Activated CD4-positive, alpha-beta T cell treated with anti-CD3 and anti-CD28 coated beads for 48 hours (primary cell): Measurements from ENCODE around the gene ZFYVE1.
A peak's percentile ranks its signal among the peaks of the same experiment; 100 is the strongest.
"Not testable (repeated sequence)": the region's sequence is repeated elsewhere in the genome, so short reads cannot be mapped to it uniquely, and the experiment has no call there.

Source experiments
- DNase-seq: peaks from one replicate; pipeline ENCODE4 v3.0.0-alpha.2; 2020

Gene ZFYVE1

GRCh38 chr14:73026845-73027542, at the start of gene ZFYVE1:
Gene ZFYVE1 (minus strand): TSS chr14:73027106. CDS start chr14:73024508, 2,598 bp downstream.
- peak; percentile 95 for DNase-seq

- no peak for DNase-seq
Measured at GRCh38 chr14:73069585-73069984, 42.7 kb upstream of the ZFYVE1 start.

- DNase-seq: no peak
Measured at GRCh38 chr14:73058922-73059673, 32.2 kb upstream of the ZFYVE1 start.

- DNase-seq: peak; percentile 97
Measured at GRCh38 chr14:73058224-73058921, 31.5 kb upstream of the ZFYVE1 start, which contains the start of gene RBM25. Gene RBM25 (plus strand): TSS chr14:73058534. CDS start chr14:73071642, 13,108 bp downstream.

GRCh38 chr14:73057944-73058223, 31.0 kb upstream of the ZFYVE1 start:
- no peak for DNase-seq

- no peak for DNase-seq
Measured at GRCh38 chr14:73055251-73055650, 28.3 kb upstream of the ZFYVE1 start.

- no peak for DNase-seq
Measured at GRCh38 chr14:73049428-73049827, 22.5 kb upstream of the ZFYVE1 start.

- no peak for DNase-seq
Measured at GRCh38 chr14:73047808-73048207, 20.9 kb upstream of the ZFYVE1 start.

GRCh38 chr14:73036706-73037450, 10.0 kb upstream of the ZFYVE1 start:
- not testable (repeated sequence) for DNase-seq

GRCh38 chr14:73027984-73028383, 1.1 kb upstream of the ZFYVE1 start:
- DNase-seq: no peak

GRCh38 chr14:73027546-73027945, 640 bp upstream of the ZFYVE1 start:
- DNase-seq: no peak

- DNase-seq: no peak
Measured at GRCh38 chr14:73026243-73026844, 562 bp downstream of the ZFYVE1 start.

GRCh38 chr14:73025544-73025943, 1.4 kb downstream of the ZFYVE1 start:
- DNase-seq: no peak

- DNase-seq: no peak
Measured at GRCh38 chr14:73022051-73022450, 4.9 kb downstream of the ZFYVE1 start.

- not testable (repeated sequence) for DNase-seq
Measured at GRCh38 chr14:73016011-73016410, 10.9 kb downstream of the ZFYVE1 start.

GRCh38 chr14:73015552-73015951, 11.4 kb downstream of the ZFYVE1 start:
- DNase-seq: not testable (repeated sequence)

- DNase-seq: no peak
Measured at GRCh38 chr14:73014105-73014504, 12.8 kb downstream of the ZFYVE1 start.

- DNase-seq: not testable (repeated sequence)
Measured at GRCh38 chr14:73011189-73011588, 15.7 kb downstream of the ZFYVE1 start.

- DNase-seq: no peak
Measured at GRCh38 chr14:73008501-73008900, 18.4 kb downstream of the ZFYVE1 start.

GRCh38 chr14:73007835-73008234, 19.1 kb downstream of the ZFYVE1 start:
- no peak for DNase-seq

GRCh38 chr14:73004641-73005040, 22.3 kb downstream of the ZFYVE1 start:
- not testable (repeated sequence) for DNase-seq

GRCh38 chr14:73003681-73004080, 23.2 kb downstream of the ZFYVE1 start:
- no peak for DNase-seq

- no peak for DNase-seq
Measured at GRCh38 chr14:73000073-73000472, 26.8 kb downstream of the ZFYVE1 start.
